ENCODE measurements around the gene ZNF764. TPM values are rescaled to one million over a fixed set of nuclear protein-coding genes. Genes with fewer than 3 reads are reported as not detected.

Gene ZNF764
- total RNA-seq, 4 donors from 2014 or later, result 1.5 to 11.3 (median 7.3) TPM

GRCh38 chr16:30565526-30565925 lies 7.4 kb upstream of the ZNF764 start:
- no peaks in the 10 kb centered on the region for H3K9me3 ChIP-seq
- intact Hi-C loops (cut with DNase I; ENCODE audit: low total_unique reads), result no loop called here
- H3K36me3 ChIP-seq, result no peaks in the 10 kb centered on the region
- H3K4me1 ChIP-seq, result no peaks in the 10 kb centered on the region
- H3K27ac ChIP-seq, result no peak overlapping the region
- no peak for DNase-seq
- TF ChIP-seq POLR2A (IDR thresholded peaks at IDR 0.05), result no peak
- TF ChIP-seq CTCF (IDR thresholded peaks at IDR 0.05), result no peak
- no peaks in the 10 kb centered on the region for H3K27me3 ChIP-seq
- no peak overlapping the region for H3K4me3 ChIP-seq

GRCh38 chr16:30562021-30562420 lies 3.8 kb upstream of the ZNF764 start:
- intact Hi-C loops (cut with DNase I; ENCODE audit: low total_unique reads), result no loop called here
- TF ChIP-seq CTCF (IDR thresholded peaks at IDR 0.05), result no peak
- no peak for TF ChIP-seq POLR2A (IDR thresholded peaks at IDR 0.05)

GRCh38 chr16:30561089-30561816 lies 3.1 kb upstream of the ZNF764 start:
- peak; percentile 51 to 53 for DNase-seq
- intact Hi-C loops (cut with DNase I; ENCODE audit: low total_unique reads), result no loop called here
- peak overlapping the region; percentile 62 to 74 for H3K27ac ChIP-seq

More at GRCh38 chr16:30562021-30562420, 3.8 kb upstream of the ZNF764 start:
- no peaks in the 10 kb centered on the region for H3K9me3 ChIP-seq
- peaks cover 0 to 4% of the 10 kb centered on the region in 2 donors for H3K4me1 ChIP-seq
- H3K4me3 ChIP-seq, result no peak overlapping the region
- DNase-seq, result no peak
- no peaks in the 10 kb centered on the region for H3K27me3 ChIP-seq
- no peaks in the 10 kb centered on the region for H3K36me3 ChIP-seq
- H3K27ac ChIP-seq, result peak overlapping the region in 1 of 2 donors; percentile 74

GRCh38 chr16:30559690-30560089 lies 1.5 kb upstream of the ZNF764 start:
- TF ChIP-seq POLR2A (IDR thresholded peaks at IDR 0.05) (no peak), CTCF (IDR thresholded peaks at IDR 0.05) (no peak)
- H3K27ac ChIP-seq, result no peak overlapping the region
- intact Hi-C loops (cut with DNase I; ENCODE audit: low total_unique reads), result no loop called here
- no peaks in the 10 kb centered on the region for H3K9me3 ChIP-seq
- H3K4me1 ChIP-seq, result peaks cover 0 to 6% of the 10 kb centered on the region in 2 donors
- H3K36me3 ChIP-seq, result no peaks in the 10 kb centered on the region
- no peak overlapping the region for H3K4me3 ChIP-seq
- no peaks in the 10 kb centered on the region for H3K27me3 ChIP-seq
- DNase-seq, result no peak

More at GRCh38 chr16:30561089-30561816, 3.1 kb upstream of the ZNF764 start:
- no peaks in the 10 kb centered on the region for H3K27me3 ChIP-seq
- peaks cover 0 to 6% of the 10 kb centered on the region in 2 donors for H3K4me1 ChIP-seq
- no peaks in the 10 kb centered on the region for H3K9me3 ChIP-seq
- no peak for TF ChIP-seq POLR2A (IDR thresholded peaks at IDR 0.05)
- TF ChIP-seq CTCF (IDR thresholded peaks at IDR 0.05), result no peak
- peak overlapping the region; percentile 44 to 50 for H3K4me3 ChIP-seq
- H3K36me3 ChIP-seq, result no peaks in the 10 kb centered on the region

- Histone ChIP-seq H3K27me3 (no peaks in the 10 kb centered on the region), H3K36me3 (no peaks in the 10 kb centered on the region), H3K9me3 (no peaks in the 10 kb centered on the region), H3K4me3 (peak overlapping the region; percentile 68 to 82), H3K4me1 (peaks cover 0 to 6% of the 10 kb centered on the region in 2 donors), H3K27ac (peak overlapping the region; percentile 87 to 92)
- intact Hi-C loops (cut with DNase I; ENCODE audit: low total_unique reads), result no loop called here
- TF ChIP-seq CTCF (IDR thresholded peaks at IDR 0.05) (no peak), POLR2A (IDR thresholded peaks at IDR 0.05) (no peak)
- no peak for DNase-seq
Observed at GRCh38 chr16:30558789-30559377, 709 bp upstream of the ZNF764 start.

Measured in uterus (tissue), 4 donors.